Kidney (tissue), 14 donors: ENCODE results near the gene PNCK. TPM values are rescaled to one million over a fixed set of nuclear protein-coding genes. Genes with fewer than 3 reads are reported as not detected.

Experiments used
- DNase-seq, 5 donors: peaks; one replicate each; pipeline ENCODE4 v3.0.0-alpha.2; 2013 to 2020
- FAIRE-seq: peaks from 2 replicates; lab custom pipeline; 2012; peaks lifted over from hg19 to GRCh38; lab: Jason Lieb, UNC
- H3K27ac ChIP-seq, 2 donors: one replicate each; pipeline ENCODE4 v1.7.0; 2013; ENCODE audit warnings: low read depth in 2 of 2, low read length in 2 of 2, inconsistent platforms in 1 of 2
- H3K27me3 ChIP-seq: one replicate; pipeline ENCODE4 v1.7.1; 2013; ENCODE audit warnings: low read length, inconsistent platforms; ENCODE audit not compliant: control insufficient read depth, insufficient read depth
- H3K36me3 ChIP-seq, 3 donors: one replicate each; pipeline versions ENCODE4 v1.7.0 to v1.7.1; 2013; ENCODE audit warnings: low read length in 3 of 3, control low read depth in 1 of 3, inconsistent platforms in 1 of 3; ENCODE audit not compliant: insufficient read depth in 3 of 3, control insufficient read depth in 2 of 3
- H3K4me1 ChIP-seq, 3 donors: one replicate each; pipeline versions ENCODE4 v1.7.0 to v1.7.1; 2013; ENCODE audit warnings: low read length in 3 of 3, inconsistent platforms in 1 of 3, low read depth in 1 of 3; ENCODE audit not compliant: control insufficient read depth in 2 of 3, insufficient read depth in 2 of 3
- H3K4me3 ChIP-seq, 3 donors: one replicate each; pipeline versions ENCODE4 v1.7.0 to v1.8.1; 2013; ENCODE audit warnings: low read length in 3 of 3, control low read depth in 1 of 3, inconsistent platforms in 1 of 3
- H3K9ac ChIP-seq, 3 donors: one replicate each; pipeline versions ENCODE4 v1.7.0 to v1.7.1; 2013; ENCODE audit warnings: low read length in 3 of 3, control low read depth in 1 of 3, inconsistent platforms in 1 of 3
- H3K9me3 ChIP-seq, 3 donors: one replicate each; pipeline versions ENCODE4 v1.7.0 to v1.7.1; 2013; ENCODE audit warnings: low read length in 3 of 3, control low read depth in 1 of 3, inconsistent platforms in 1 of 3; ENCODE audit not compliant: control insufficient read depth in 2 of 3, insufficient read depth in 1 of 3
- intact Hi-C: fragments of 100-400 bp; cut with DNase I; formaldehyde crosslinking; loops from one replicate; pipeline ENCODE4 v1.11.1; 2022
- polyA plus RNA-seq: library from polyadenylated mRNA; stranded (reverse); fragments of 350-450 nt; fragmentation: Illumina TruSeq; extraction: RNeasy Lipid Tissue Mini Kit (QIAGEN cat#74804); gene quantifications from one replicate; pipeline ENCODE4 v1.2.3, GENCODE V29; 2014; ENCODE audit warnings: low read depth, low replicate concordance; ENCODE audit not compliant: insufficient read depth
- total RNA-seq: library from RNA; stranded (reverse); fragmentation: NEBNext Ultra II Directional; extraction: Animal tissue kit (Norgen Biotek cat#: 25700); gene quantifications from one replicate; pipeline ENCODE4 v1.2.1, GENCODE V29; 2021
- TF ChIP-seq, protein P1 (sequence below): IDR thresholded peaks from 3 replicates; pipeline ENCODE4 v1.5.1; 2012; ENCODE audit warnings: mild to moderate bottlenecking, moderate library complexity, borderline replicate concordance; ENCODE audit not compliant: insufficient read depth; ENCODE audit errors: extremely low read depth
- donor health status: control.
- donor health status: control.
- donor health status: control.
- donor health status: control.
- donor health status: control.
- donor health status: DM: yes; HTN: yes; CAD: no.
- donor health status: Normal renal cell carcinoma (clear cell type).

The PNCK gene
- total and polyA plus RNA-seq, 2 donors from 2014 or later, result 1.5 to 5.5 TPM

DNA sequence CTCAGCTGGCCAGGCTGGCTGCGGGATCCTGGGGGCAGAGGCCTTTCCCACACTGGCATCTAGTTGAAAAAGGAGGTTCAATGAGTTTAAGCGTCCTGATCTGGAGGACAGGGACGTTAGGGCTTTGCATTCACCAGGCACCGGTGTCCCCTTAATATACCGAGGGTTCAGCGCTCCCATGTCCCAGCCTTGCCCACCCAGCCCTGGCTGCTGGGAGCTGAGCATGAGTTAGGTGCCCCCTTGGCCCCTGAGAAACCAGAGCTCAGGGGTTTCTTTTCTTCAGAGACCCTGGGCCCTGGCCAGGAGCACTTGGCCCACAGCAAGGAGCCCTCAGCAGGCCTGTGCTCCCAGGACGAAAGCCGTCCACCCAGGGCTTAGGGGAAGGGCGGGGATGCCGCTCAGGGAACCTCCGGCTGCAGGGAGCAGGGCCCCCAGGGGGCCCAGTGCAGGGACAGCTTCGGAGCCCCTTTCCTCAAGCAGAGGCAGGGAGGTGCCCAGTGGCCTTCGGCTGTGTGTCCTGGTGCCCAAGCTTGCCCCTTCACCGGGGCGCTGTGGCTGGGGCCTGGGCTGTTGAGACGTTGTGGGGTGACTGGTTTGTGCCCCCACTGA is 47.5 kb downstream of the PNCK start:
- TF ChIP-seq, protein P1, sequence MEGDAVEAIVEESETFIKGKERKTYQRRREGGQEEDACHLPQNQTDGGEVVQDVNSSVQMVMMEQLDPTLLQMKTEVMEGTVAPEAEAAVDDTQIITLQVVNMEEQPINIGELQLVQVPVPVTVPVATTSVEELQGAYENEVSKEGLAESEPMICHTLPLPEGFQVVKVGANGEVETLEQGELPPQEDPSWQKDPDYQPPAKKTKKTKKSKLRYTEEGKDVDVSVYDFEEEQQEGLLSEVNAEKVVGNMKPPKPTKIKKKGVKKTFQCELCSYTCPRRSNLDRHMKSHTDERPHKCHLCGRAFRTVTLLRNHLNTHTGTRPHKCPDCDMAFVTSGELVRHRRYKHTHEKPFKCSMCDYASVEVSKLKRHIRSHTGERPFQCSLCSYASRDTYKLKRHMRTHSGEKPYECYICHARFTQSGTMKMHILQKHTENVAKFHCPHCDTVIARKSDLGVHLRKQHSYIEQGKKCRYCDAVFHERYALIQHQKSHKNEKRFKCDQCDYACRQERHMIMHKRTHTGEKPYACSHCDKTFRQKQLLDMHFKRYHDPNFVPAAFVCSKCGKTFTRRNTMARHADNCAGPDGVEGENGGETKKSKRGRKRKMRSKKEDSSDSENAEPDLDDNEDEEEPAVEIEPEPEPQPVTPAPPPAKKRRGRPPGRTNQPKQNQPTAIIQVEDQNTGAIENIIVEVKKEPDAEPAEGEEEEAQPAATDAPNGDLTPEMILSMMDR, result no peak
- DNase-seq, result peak in 1 of 5 donors; percentile 65
- intact Hi-C loops, result no loop called here
- Histone ChIP-seq H3K4me1 (peaks cover 0 to 4% (median 0%) of the 10 kb centered on the region in 3 donors), H3K9me3 (no peaks in the 10 kb centered on the region), H3K9ac (no peak overlapping the region), H3K27ac (peak overlapping the region; percentile 75 to 78), H3K4me3 (peak overlapping the region in 2 of 3 donors; percentile 34 to 35), H3K36me3 (no peaks in the 10 kb centered on the region), H3K27me3 (no peaks in the 10 kb centered on the region)
- no peak for FAIRE-seq

DNA sequence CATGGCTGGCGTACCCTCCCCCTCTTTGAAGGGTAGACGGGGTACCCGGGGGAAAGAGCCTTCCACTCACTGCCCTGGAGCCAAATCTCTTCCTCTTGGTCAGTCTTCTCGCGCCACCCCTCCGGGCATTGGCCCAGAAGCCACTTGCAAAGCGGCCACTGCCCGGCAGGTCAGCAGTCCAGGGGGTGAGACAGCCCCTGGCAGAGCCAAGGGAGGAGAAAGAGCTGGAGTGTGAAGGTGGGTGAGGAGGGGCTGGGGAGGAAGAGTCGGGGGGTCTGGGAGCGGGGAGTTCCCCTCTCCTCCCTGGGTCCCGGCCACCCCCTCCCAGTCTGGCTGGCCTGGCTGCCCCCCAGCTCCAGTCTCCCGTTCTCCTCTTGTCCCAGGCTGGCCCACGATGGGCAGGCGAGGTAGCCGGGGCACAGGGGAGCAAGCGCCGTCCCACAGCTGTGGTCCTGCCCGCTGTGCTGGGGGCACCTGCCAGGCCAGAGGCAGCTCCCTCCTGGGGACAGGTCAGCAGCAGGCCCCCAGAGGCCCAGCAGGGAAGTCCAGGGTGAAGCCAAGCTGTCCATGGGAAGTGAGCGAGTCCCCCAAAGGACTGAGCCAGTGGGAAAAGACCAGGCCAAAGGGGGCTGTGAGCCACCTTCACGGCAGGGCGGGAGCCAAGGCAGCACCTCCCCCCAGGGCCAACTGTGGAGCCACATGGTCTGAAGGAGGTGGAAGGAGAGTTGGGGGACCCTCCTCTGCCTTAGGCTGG is 48.2 kb downstream of the PNCK start:
- H3K9ac ChIP-seq, result peak overlapping the region in 1 of 3 donors; percentile 28
- no peak for FAIRE-seq
- TF ChIP-seq, protein P1, result no peak
- H3K27ac ChIP-seq, result peak overlapping the region; percentile 75 to 78
- H3K9me3 ChIP-seq, result no peaks in the 10 kb centered on the region
- intact Hi-C loops, result no loop called here
- H3K36me3 ChIP-seq, result no peaks in the 10 kb centered on the region
- peaks cover 0 to 4% (median 0%) of the 10 kb centered on the region in 3 donors for H3K4me1 ChIP-seq
- peak in 1 of 5 donors; percentile 58 for DNase-seq
- H3K4me3 ChIP-seq, result peak overlapping the region in 2 of 3 donors; percentile 34 to 35
- no peaks in the 10 kb centered on the region for H3K27me3 ChIP-seq

DNA sequence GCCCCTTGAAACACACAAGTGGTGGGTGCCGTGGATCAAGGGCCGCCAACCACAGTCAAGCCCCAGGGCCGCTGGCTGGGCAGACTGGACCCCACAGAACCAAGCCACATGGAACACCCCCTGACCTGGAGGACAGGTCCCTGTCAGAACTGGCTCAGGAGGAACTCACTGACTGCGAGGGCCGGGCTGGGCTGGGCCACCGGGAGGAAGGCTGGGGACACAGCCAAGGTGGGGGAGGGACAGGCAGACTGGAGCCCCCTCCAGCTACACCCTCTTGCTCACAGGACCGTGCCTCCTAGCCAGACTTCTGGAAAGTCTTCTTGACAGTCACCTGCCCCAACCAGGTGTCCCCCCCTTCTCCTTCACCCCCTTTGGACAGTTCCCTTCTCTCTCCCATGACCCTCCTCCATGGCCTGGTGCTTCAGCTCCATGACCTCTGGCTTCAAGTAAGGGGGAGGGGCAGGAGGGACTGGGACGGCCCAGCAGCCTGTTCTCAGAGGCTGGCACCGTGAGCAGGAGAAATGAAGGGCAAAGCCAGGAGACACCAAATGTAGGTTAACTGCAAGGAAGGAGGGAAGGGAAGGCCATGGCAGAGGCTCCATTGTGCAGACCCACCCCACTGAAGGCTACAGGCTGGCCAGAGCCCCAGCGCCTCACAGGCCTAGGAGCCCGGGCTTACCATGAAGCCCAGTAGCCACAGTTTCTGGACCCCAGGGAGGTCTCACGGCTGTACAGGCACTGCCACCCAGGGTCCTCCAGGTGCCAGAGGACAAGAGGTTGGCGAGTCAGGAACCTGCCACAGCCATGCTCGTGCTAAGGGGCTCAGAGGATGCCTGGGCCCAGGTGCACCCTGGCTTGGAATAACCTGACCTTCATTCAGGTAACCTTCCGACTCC is 49.2 kb downstream of the PNCK start:
- peak overlapping the region in 1 of 3 donors; percentile 7 for H3K9ac ChIP-seq
- H3K27me3 ChIP-seq, result no peaks in the 10 kb centered on the region
- intact Hi-C loops, result no loop called here
- TF ChIP-seq, protein P1, result no peak
- H3K4me3 ChIP-seq, result peak overlapping the region in 1 of 3 donors; percentile 35
- peaks cover 0 to 4% (median 0%) of the 10 kb centered on the region in 3 donors for H3K4me1 ChIP-seq
- DNase-seq (peak in 2 of 5 donors; percentile 39 to 64), FAIRE-seq (no peak)
- H3K27ac ChIP-seq, result peak overlapping the region; percentile 60 to 78
- no peaks in the 10 kb centered on the region for H3K9me3 ChIP-seq
- H3K36me3 ChIP-seq, result no peaks in the 10 kb centered on the region
